Muscle layer of colon (tissue), 2 donors: ENCODE results near the gene GRIN1.

Experiments
- H3K27ac ChIP-seq: one replicate; pipeline ENCODE4 v1.7.0; 2013; ENCODE audit warnings: low read depth, mild to moderate bottlenecking, low read length, moderate library complexity
- H3K27me3 ChIP-seq, 2 donors: one replicate each; pipeline ENCODE4 v1.7.0; 2013; ENCODE audit warnings: low read length in 2 of 2, mild to moderate bottlenecking in 2 of 2; ENCODE audit not compliant: insufficient read depth in 2 of 2, control insufficient read depth in 1 of 2
- H3K36me3 ChIP-seq: one replicate; pipeline ENCODE4 v1.7.0; 2013; ENCODE audit warnings: mild to moderate bottlenecking, low read length; ENCODE audit not compliant: insufficient read depth
- H3K4me1 ChIP-seq: one replicate; pipeline ENCODE4 v1.7.0; 2013; ENCODE audit warnings: mild to moderate bottlenecking, low read length; ENCODE audit not compliant: insufficient read depth
- H3K4me3 ChIP-seq, 2 donors: one replicate each; pipeline ENCODE4 v1.7.0; 2013; ENCODE audit warnings: low read length in 2 of 2, low read depth in 1 of 2, mild to moderate bottlenecking in 1 of 2, moderate library complexity in 1 of 2
- H3K9ac ChIP-seq: one replicate; pipeline ENCODE4 v1.7.0; 2013; ENCODE audit warnings: low read length
- H3K9me3 ChIP-seq: one replicate; pipeline ENCODE4 v1.7.0; 2013; ENCODE audit warnings: mild to moderate bottlenecking, low read length
- donor health status: abdominal sarcoma.
- donor health status: Adenocarcinoma of cecum.

GRIN1 gene

GRCh38 chr9:137138722-137139467, at the start of gene GRIN1:
GRIN1 (plus strand) TSS chr9:137139154; CDS start chr9:137139487, 333 bp downstream.
- Histone ChIP-seq H3K9me3 (no peaks in the 10 kb centered on the region), H3K4me1 (no peaks in the 10 kb centered on the region), H3K36me3 (no peaks in the 10 kb centered on the region), H3K27ac (no peak within 1 kb of the TSS), H3K27me3 (peaks cover 22 to 74% of the 10 kb centered on the region in 2 donors), H3K9ac (no peak within 1 kb of the TSS), H3K4me3 (no peak within 1 kb of the TSS)

- Histone ChIP-seq H3K9me3 (no peaks in the 10 kb centered on the region), H3K36me3 (peaks cover 8% of the 10 kb centered on the region), H3K27me3 (no peaks in the 10 kb centered on the region), H3K27ac (no peak overlapping the region), H3K4me1 (peaks cover 19% of the 10 kb centered on the region), H3K9ac (no peak overlapping the region), H3K4me3 (no peak overlapping the region)
Measured at GRCh38 chr9:137089232-137089947, 49.6 kb upstream of the GRIN1 start.

- H3K4me3 ChIP-seq: no peak overlapping the region
- no peaks in the 10 kb centered on the region for H3K27me3 ChIP-seq
- H3K36me3 ChIP-seq: peaks cover 26% of the 10 kb centered on the region
- H3K9me3 ChIP-seq: no peaks in the 10 kb centered on the region
- H3K4me1 ChIP-seq: no peaks in the 10 kb centered on the region
- H3K27ac ChIP-seq: no peak overlapping the region
- H3K9ac ChIP-seq: no peak overlapping the region
Measured at GRCh38 chr9:137095664-137096517, 43.1 kb upstream of the GRIN1 start.

GRCh38 chr9:137096785-137097546, 42.0 kb upstream of the GRIN1 start:
- no peak overlapping the region for H3K4me3 ChIP-seq
- H3K36me3 ChIP-seq: peaks cover 37% of the 10 kb centered on the region
- no peak overlapping the region for H3K9ac ChIP-seq
- no peaks in the 10 kb centered on the region for H3K9me3 ChIP-seq
- no peaks in the 10 kb centered on the region for H3K4me1 ChIP-seq
- H3K27ac ChIP-seq: no peak overlapping the region
- no peaks in the 10 kb centered on the region for H3K27me3 ChIP-seq

- Histone ChIP-seq H3K9me3 (no peaks in the 10 kb centered on the region), H3K36me3 (peaks cover 46% of the 10 kb centered on the region), H3K27me3 (no peaks in the 10 kb centered on the region)
Measured at GRCh38 chr9:137097761-137098462, 41.0 kb upstream of the GRIN1 start.

GRCh38 chr9:137099231-137099630, 39.7 kb upstream of the GRIN1 start:
- Histone ChIP-seq H3K36me3 (peaks cover 58% of the 10 kb centered on the region), H3K4me3 (no peak overlapping the region), H3K27me3 (no peaks in the 10 kb centered on the region), H3K9ac (no peak overlapping the region), H3K4me1 (no peaks in the 10 kb centered on the region), H3K9me3 (no peaks in the 10 kb centered on the region), H3K27ac (no peak overlapping the region)

More at GRCh38 chr9:137097761-137098462, 41.0 kb upstream of the GRIN1 start:
- no peak overlapping the region for H3K9ac ChIP-seq
- no peak overlapping the region for H3K27ac ChIP-seq
- no peak overlapping the region for H3K4me3 ChIP-seq
- H3K4me1 ChIP-seq: no peaks in the 10 kb centered on the region

GRCh38 chr9:137103206-137103999, 35.6 kb upstream of the GRIN1 start:
- Histone ChIP-seq H3K27me3 (no peaks in the 10 kb centered on the region), H3K36me3 (peaks cover 51% of the 10 kb centered on the region), H3K4me1 (no peaks in the 10 kb centered on the region), H3K4me3 (no peak overlapping the region), H3K9ac (no peak overlapping the region), H3K27ac (no peak overlapping the region), H3K9me3 (no peaks in the 10 kb centered on the region)

- no peaks in the 10 kb centered on the region for H3K4me1 ChIP-seq
- no peaks in the 10 kb centered on the region for H3K9me3 ChIP-seq
- no peaks in the 10 kb centered on the region for H3K27me3 ChIP-seq
- H3K9ac ChIP-seq: no peak overlapping the region
- H3K4me3 ChIP-seq: no peak overlapping the region
- H3K36me3 ChIP-seq: peaks cover 44% of the 10 kb centered on the region
- no peak overlapping the region for H3K27ac ChIP-seq
Measured at GRCh38 chr9:137105814-137106661, 32.9 kb upstream of the GRIN1 start.

GRCh38 chr9:137106662-137107250, 32.2 kb upstream of the GRIN1 start:
- H3K4me1 ChIP-seq: no peaks in the 10 kb centered on the region
- no peak overlapping the region for H3K4me3 ChIP-seq
- H3K9me3 ChIP-seq: no peaks in the 10 kb centered on the region
- no peaks in the 10 kb centered on the region for H3K27me3 ChIP-seq
- H3K9ac ChIP-seq: no peak overlapping the region
- peaks cover 36% of the 10 kb centered on the region for H3K36me3 ChIP-seq
- no peak overlapping the region for H3K27ac ChIP-seq
